NCI-H128 (cell line): Measurements from ENCODE around the gene DTD1.

Source experiments
- DNase-seq: peaks from one replicate; lab custom pipeline; 2025; ENCODE audit not compliant: unreplicated experiment; lab: John Stamatoyannopoulos, UW

The DTD1 gene, protein sequence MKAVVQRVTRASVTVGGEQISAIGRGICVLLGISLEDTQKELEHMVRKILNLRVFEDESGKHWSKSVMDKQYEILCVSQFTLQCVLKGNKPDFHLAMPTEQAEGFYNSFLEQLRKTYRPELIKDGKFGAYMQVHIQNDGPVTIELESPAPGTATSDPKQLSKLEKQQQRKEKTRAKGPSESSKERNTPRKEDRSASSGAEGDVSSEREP

DNA sequence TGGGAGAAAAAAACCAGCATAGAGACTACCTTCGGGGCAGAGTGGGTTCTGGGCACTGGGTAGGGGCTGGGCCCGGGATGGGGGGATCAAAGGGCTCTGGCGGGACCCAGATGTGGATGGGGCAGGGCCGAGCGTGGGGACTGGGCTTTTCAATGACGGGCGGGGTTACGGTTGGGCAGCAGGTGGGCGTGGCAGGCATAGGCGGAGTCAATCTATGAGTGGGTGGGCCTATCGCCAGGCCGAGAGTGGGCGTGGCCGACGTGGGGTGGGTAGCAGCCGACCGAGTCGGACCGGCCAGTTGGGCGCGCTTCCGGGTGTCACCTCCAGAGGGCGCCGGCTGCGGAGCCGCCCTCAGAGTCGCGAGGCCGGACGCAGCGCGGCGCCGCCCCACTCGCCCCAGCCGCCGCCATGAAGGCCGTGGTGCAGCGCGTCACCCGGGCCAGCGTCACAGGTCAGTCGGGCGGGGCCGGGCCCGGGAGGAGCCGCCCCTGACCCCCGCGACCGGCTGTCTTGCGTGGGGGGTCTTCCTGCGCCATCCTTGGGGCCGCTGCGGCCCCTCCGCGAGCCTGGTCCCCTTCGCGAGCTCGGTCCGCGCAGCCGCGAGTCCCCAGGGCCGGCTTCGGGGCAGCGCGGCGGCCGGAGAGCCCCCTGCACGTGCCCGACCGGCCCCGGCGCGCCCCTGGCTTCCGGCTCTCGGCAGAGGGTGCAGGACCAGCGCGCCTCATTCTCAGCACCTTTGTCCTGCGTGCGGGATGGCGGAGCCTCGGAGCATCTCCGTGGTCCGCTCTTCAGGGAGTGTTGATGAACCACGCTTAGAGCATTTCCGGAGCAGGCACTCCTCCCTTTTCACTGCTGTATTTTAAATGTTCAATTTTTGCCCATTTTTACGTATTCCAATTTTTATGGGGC lies at the start of gene DTD1:
TSS of gene DTD1 (plus strand) at position 390 of the 909 bp plus-strand sequence. CDS start at position 409, 19 bp downstream.
- peak; percentile 75 for DNase-seq

DNA sequence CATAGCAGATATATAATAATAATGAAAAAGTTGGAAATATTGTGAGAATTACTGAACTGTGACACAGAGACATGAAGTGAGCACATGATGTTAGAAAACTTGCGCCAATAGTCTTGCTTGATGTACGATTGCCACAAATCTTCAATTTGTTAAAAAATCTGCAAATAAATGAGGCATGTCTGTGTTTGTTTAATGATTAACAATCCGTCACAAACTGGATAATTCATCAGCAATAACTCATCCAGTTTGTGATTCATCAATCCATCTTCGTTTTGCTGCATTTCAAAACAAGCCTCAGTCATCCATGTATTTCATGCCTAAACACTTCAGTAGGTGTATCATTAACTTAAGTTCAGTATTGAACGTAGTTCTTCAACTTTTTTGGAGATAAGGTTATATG lies 46.1 kb upstream of the DTD1 start:
- DNase-seq = no peak

- DNase-seq = no peak
Measured at GRCh38 chr20:18543216-18543615, 44.6 kb upstream of the DTD1 start.

GRCh38 chr20:18543932-18544331 lies 43.9 kb upstream of the DTD1 start:
- peak; percentile 24 for DNase-seq

- DNase-seq = no peak
Measured at GRCh38 chr20:18545566-18545965, 42.3 kb upstream of the DTD1 start.

DNA sequence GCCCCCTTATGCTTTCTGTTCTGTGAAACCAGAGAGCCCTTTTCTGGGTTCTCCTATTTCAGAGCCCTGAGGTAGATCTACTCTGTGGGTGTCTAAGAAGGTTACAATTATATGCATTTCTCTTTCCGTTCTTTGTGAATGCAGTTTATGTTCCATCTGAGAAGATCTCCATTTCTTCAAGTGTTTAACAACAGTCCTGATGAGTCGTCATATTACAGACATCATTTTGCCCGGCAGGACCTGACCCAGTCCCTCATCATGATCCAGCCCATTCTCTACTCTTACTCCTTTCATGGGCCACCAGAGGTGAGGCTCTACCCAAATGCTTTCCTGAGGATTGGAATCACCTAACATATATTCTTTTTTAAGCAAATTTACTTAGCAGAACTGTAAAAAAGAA lies 39.4 kb upstream of the DTD1 start:
- no peak for DNase-seq

- DNase-seq = no peak
Measured at GRCh38 chr20:18553746-18554145, 34.1 kb upstream of the DTD1 start.

GRCh38 chr20:18566892-18567738 lies 20.7 kb upstream of the DTD1 start, which contains the start of gene SMIM26:
Gene SMIM26 (plus strand): TSS chr20:18567432. CDS start chr20:18567479, 47 bp downstream.
- DNase-seq = peak; percentile 82

- no peak for DNase-seq
Measured at GRCh38 chr20:18567739-18568091, 20.1 kb upstream of the DTD1 start.

DNA sequence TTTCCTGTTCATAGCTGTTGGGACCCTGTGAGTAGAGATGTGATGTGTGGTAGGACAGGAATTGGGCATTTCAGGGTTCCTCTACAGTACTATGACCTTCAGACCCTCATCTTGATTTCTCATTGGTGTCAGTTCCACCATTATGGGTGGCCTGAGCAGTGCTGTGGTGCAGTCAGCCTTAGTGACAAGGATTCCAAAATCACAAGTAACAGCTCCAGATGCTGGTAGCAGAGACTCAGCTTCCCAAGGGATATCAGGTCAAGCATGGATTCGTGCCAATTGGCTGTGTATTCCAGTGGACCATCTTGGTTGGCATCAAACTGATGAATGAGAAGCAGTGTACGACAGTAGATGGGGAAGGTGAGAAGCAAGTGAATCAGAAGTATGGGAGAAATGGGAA lies 16.8 kb upstream of the DTD1 start:
- no peak for DNase-seq

DNA sequence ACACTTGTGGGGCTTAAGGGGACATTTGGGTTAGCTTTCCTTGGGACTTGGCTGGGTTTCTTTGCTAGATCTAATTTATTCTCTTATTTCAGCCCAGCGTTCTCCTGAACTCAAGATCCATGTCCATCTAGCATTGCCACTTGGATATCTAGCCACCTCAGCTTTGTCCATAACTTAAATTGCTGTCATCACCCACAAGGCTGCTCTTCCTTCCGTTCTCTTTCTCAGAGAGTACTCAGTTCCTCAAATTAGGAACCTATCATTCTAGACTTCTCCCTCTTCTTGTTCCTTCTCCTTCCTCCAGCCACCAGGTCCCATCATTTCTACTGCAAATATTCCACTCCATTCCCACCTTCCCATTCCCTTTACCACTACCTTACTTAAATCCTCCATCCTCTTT lies 16.3 kb upstream of the DTD1 start:
- DNase-seq = no peak

DNA sequence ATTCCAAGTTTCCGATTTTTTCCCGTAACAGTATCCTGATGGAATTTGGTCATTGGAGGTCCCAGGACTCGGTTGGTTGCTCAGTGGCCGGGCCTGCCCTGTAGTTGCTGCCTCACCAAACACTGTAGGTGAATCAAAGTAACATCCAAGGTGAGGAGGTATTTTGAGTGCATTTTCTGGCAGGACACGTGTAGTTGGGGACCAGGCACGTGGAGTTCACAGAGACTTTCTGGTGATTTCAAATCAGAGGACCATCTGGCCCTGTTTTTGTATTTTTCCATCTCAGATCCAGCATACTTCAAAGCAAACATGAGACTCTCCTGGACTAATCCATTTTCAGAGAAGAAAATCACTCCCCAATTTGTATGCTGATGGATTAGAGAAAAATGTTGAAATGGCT lies 9.9 kb upstream of the DTD1 start:
- no peak for DNase-seq

DNA sequence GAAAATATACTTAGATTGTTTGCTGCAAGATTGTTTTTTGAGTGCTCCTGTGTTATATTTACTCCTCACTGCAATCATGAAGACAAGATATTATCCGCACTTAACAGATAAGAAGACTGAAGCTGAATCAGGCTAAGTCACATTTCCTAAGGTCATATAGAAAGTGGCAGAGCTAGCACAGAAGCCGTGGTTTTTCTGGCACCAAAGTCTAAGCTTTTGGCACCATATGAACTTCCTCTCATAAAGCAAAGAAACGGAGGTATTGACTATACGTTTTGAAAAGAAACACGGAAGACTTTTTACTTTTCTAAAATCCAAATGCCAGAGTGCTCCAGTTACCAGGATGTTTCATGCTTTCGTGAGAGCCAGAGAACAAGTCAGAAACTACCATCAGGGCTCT lies 9.3 kb upstream of the DTD1 start:
- no peak for DNase-seq

GRCh38 chr20:18580012-18580411 lies 7.8 kb upstream of the DTD1 start:
- no peak for DNase-seq

DNA sequence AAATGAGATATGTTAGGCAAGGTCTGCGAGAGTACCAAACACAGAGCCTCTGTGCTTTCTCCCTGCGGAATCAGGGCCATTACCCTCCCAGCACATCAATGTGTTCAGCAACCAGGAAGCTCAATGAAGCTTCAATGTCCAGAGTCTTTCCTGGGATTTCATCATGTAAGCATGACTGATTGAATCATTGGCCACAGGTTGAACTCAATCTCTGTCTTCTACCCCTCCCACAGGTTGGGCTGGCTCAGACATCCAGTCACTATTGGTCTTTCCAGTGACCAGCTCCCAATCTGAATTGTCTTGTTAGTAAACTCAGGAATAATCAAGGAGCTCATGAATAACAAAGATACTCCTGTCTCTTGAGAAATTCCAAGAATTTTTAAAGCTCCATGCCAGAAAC lies 2.7 kb upstream of the DTD1 start:
- no peak for DNase-seq

DNA sequence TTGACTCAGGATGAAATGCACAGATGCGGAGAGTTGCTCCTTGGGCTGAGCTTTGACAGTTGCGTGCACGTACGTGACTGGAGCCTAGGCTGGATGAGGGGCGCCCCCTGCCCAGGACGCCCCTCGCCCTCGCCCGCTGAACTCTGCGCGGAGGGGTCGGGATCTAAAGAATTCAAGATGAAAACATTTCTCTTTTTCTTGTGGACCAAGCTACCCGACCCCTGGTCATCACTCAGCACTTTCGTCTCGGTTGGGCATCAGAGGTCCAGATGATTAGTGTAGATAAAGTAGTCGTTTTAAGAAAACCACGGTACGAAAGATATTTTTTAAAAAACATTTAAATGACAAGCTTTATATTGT lies 700 bp downstream of the DTD1 start:
- no peak for DNase-seq

GRCh38 chr20:18589941-18590674 lies 2.3 kb downstream of the DTD1 start:
- DNase-seq = no peak

DNA sequence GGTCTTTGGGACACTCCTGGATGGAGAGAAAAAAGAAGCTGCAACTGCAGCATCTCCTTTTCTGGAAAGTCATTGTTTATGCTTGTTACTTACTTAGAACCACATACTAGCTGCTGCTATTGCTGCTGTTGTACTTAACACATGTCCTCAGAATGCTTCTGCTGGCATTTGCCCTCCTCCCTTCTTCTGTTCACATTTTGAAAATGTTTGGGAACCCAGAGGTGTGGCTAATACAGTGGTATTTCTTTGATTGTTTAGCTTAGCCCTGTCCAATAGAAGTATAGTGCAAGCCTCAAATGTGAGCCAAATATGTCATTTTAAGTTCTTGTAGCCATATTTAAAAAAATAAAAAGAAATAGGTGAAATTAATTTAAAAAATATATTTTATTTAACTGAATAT lies 8.4 kb downstream of the DTD1 start:
- DNase-seq = no peak

- DNase-seq = no peak
Measured at GRCh38 chr20:18609741-18610140, 21.9 kb downstream of the DTD1 start.

DNA sequence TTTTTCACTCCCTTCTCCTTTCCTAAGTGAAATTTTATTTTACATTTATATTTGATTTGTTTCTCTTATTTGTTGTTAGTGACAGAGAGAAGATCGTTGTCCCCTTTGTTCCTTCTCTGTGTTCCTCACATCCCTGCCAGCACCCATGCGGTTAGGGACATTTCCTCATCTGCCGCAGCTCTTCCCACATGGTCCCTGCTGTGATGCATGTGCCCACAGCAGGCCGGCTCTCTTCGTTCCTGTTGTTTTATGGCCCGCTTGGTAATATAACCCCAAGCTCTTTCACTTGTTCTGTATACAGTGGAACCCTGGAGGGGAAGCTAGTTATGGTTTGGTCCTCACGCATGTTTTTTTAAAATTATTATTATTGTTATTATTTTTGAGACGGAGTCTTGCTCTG lies 23.6 kb downstream of the DTD1 start:
- no peak for DNase-seq

GRCh38 chr20:18613553-18613952 lies 25.7 kb downstream of the DTD1 start:
- no peak for DNase-seq
